WTC11 (cell line): Measurements from ENCODE around the gene SOD2. TPM values are rescaled to one million over a fixed set of nuclear protein-coding genes. Genes with fewer than 3 reads are reported as not detected.

Source experiments
- ATAC-seq: fragments of 200-7000 bp; cut with Tn5 transposase; 2 replicates; pipeline ENCODE4 v1.10.0; 2021; ENCODE audit warnings: mild to moderate bottlenecking, moderate library complexity
- CTCF ChIA-PET: fragments of 300-600 bp; sonication (Branson Sonifier 250); formaldehyde crosslinking; loops from one replicate; lab custom pipeline; 2021; ENCODE audit warnings: antibody characterized with exemption; lab: Charles Lee
- POLR2A ChIA-PET: fragments of 350-600 bp; sonication (Branson Sonifier 250); formaldehyde crosslinking; loops from one replicate; lab custom pipeline; 2021; ENCODE audit warnings: antibody characterized with exemption; lab: Charles Lee
- DNase-seq: peaks from one replicate; pipeline ENCODE4 v3.0.0; 2021; ENCODE audit warnings: low spot score
- H3K27ac Mint-ChIP-seq: 2 replicates; pipeline ENCODE4 v1.8.0; 2021; ENCODE audit warnings: mixed read lengths
- H3K27me3 Mint-ChIP-seq: 2 replicates; pipeline ENCODE4 v1.8.0; 2021; ENCODE audit warnings: low read depth, mild to moderate bottlenecking, moderate library complexity, mixed read lengths
- H3K36me3 Mint-ChIP-seq: 2 replicates; pipeline ENCODE4 v1.8.0; 2021; ENCODE audit warnings: mixed read lengths
- H3K4me1 Mint-ChIP-seq: 2 replicates; pipeline ENCODE4 v1.8.0; 2022; ENCODE audit warnings: mixed read lengths
- H3K4me3 Mint-ChIP-seq: 2 replicates; pipeline ENCODE4 v1.8.0; 2021; ENCODE audit warnings: mild to moderate bottlenecking, moderate library complexity, mixed read lengths
- H3K9me3 Mint-ChIP-seq: 2 replicates; pipeline ENCODE4 v1.8.0; 2021; ENCODE audit warnings: mixed read lengths
- CBFB ChIP-seq: sonication (generic); formaldehyde crosslinking; IDR thresholded peaks from 2 replicates; pipeline ENCODE4 v1.8.1; 2022; ENCODE audit warnings: mild to moderate bottlenecking, low read depth, missing genetic modification reagents
- EMX1 ChIP-seq: fragments of 250-450 bp; sonication (Bioruptor Pico); IDR thresholded peaks from 2 replicates; pipeline ENCODE4 v1.8.0; 2021; ENCODE audit warnings: mild to moderate bottlenecking
- JAZF1 ChIP-seq: fragments of 250-450 bp; sonication (Bioruptor Pico); IDR thresholded peaks from 2 replicates; pipeline ENCODE4 v1.9.0; 2021; ENCODE audit warnings: moderate library complexity, mild to moderate bottlenecking, inconsistent platforms
- NFYB ChIP-seq: sonication (generic); formaldehyde crosslinking; conservative IDR thresholded peaks from 2 replicates; pipeline ENCODE4 v1.8.0; 2022; ENCODE audit warnings: low read depth, missing genetic modification reagents
- OVOL2 ChIP-seq: fragments of 250-450 bp; sonication (Bioruptor Pico); IDR thresholded peaks from 2 replicates; pipeline ENCODE4 v1.9.0; 2021; ENCODE audit warnings: mild to moderate bottlenecking, borderline replicate concordance
- SOX15 ChIP-seq: fragments of 250-450 bp; sonication (Bioruptor Pico); IDR thresholded peaks from 2 replicates; pipeline ENCODE4 v1.9.0; 2021; ENCODE audit warnings: mild to moderate bottlenecking
- TP53 ChIP-seq: sonication (generic); formaldehyde crosslinking; IDR thresholded peaks from 2 replicates; pipeline ENCODE4 v1.8.1; 2023; ENCODE audit warnings: mild to moderate bottlenecking, missing genetic modification reagents
- ZNF219 ChIP-seq: sonication (generic); formaldehyde crosslinking; IDR thresholded peaks from 2 replicates; pipeline ENCODE4 v1.8.0; 2023; ENCODE audit warnings: missing genetic modification reagents, mild to moderate bottlenecking, borderline replicate concordance
- total RNA-seq: library from RNA; stranded (reverse); gene quantifications from 3 replicates; pipeline ENCODE4 v1.2.3, GENCODE V29; 2021
- TF ChIP-seq, protein P1 (sequence below): sonication (generic); formaldehyde crosslinking; IDR thresholded peaks from 2 replicates; pipeline ENCODE4 v1.8.0; 2022; ENCODE audit warnings: mild to moderate bottlenecking, missing genetic modification reagents
- TF ChIP-seq, protein P2 (sequence below): sonication (generic); formaldehyde crosslinking; IDR thresholded peaks from 2 replicates; pipeline ENCODE4 v1.8.1; 2022; ENCODE audit warnings: low read depth, missing genetic modification reagents, borderline replicate concordance
- TF ChIP-seq, protein P3 (sequence below): sonication (generic); formaldehyde crosslinking; IDR thresholded peaks from 2 replicates; pipeline ENCODE4 v1.8.0; 2022; ENCODE audit warnings: missing genetic modification reagents
- TF ChIP-seq, protein P4 (sequence below): sonication (generic); formaldehyde crosslinking; IDR thresholded peaks from 2 replicates; pipeline ENCODE4 v1.8.1; 2023; ENCODE audit warnings: mild to moderate bottlenecking, missing genetic modification reagents, moderate library complexity
- TF ChIP-seq, protein P5 (sequence below): sonication (generic); formaldehyde crosslinking; IDR thresholded peaks from 2 replicates; pipeline ENCODE4 v1.8.1; 2022; ENCODE audit warnings: mild to moderate bottlenecking, moderate library complexity, missing genetic modification reagents
- TF ChIP-seq, protein P6 (sequence below): fragments of 200-600 bp; IDR thresholded peaks from 2 replicates; pipeline ENCODE4 v1.8.0; 2022; ENCODE audit warnings: antibody characterized with exemption
- TF ChIP-seq, protein P7 (sequence below): sonication (generic); formaldehyde crosslinking; IDR thresholded peaks from 2 replicates; pipeline ENCODE4 v1.8.1; 2022; ENCODE audit warnings: mild to moderate bottlenecking, missing genetic modification reagents, moderate library complexity, borderline replicate concordance

SOD2 gene
- total RNA-seq, 1 experiment from 2014 or later: 82.6 TPM

DNA sequence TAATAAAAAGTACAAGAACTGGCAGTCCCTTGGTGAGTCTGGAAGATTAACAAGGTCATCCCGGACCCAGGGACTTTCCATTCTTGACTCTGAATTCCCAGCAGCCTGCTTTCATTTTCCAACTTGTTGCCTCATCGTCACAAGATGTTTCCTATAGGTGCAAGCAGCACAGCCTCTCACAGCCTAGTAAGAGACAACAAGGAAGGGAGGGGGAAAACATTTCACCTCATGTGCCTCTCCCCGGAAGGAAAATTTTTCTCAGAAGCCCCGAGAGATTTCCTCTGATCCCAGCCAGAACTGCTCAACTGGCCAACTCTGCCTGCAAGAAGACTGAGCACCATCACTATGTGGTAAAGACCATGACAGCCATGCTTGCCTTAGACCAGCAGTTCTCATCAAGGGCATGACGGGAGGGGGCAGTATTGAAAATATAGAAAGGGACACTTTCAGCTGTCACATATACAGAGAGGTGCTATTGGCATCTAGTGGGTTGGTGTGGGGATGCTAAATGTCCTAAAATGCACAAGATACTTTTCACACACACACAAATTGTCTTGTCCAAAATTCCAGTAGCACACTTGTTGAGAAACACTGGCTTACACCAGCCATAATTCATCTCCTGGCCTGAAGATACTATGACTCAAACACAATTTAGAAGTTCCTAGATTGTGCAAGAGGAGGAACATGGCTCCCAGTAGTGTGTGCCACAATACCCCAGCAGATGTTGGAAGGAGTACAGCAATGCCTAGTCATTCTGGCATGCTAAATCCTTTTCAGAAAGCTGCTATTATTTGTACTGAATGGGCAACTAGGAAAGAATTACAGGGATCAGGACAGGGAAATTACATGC, 23.4 kb upstream of the SOD2 start (continued):
- TF ChIP-seq, protein P1, sequence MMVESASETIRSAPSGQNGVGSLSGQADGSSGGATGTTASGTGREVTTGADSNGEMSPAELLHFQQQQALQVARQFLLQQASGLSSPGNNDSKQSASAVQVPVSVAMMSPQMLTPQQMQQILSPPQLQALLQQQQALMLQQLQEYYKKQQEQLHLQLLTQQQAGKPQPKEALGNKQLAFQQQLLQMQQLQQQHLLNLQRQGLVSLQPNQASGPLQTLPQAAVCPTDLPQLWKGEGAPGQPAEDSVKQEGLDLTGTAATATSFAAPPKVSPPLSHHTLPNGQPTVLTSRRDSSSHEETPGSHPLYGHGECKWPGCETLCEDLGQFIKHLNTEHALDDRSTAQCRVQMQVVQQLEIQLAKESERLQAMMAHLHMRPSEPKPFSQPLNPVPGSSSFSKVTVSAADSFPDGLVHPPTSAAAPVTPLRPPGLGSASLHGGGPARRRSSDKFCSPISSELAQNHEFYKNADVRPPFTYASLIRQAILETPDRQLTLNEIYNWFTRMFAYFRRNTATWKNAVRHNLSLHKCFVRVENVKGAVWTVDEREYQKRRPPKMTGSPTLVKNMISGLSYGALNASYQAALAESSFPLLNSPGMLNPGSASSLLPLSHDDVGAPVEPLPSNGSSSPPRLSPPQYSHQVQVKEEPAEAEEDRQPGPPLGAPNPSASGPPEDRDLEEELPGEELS (CRISPR knock-in tag): no peak
- TF ChIP-seq, protein P2, sequence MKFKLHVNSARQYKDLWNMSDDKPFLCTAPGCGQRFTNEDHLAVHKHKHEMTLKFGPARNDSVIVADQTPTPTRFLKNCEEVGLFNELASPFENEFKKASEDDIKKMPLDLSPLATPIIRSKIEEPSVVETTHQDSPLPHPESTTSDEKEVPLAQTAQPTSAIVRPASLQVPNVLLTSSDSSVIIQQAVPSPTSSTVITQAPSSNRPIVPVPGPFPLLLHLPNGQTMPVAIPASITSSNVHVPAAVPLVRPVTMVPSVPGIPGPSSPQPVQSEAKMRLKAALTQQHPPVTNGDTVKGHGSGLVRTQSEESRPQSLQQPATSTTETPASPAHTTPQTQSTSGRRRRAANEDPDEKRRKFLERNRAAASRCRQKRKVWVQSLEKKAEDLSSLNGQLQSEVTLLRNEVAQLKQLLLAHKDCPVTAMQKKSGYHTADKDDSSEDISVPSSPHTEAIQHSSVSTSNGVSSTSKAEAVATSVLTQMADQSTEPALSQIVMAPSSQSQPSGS (CRISPR knock-in tag): no peak
- TF ChIP-seq SOX15 (CRISPR knock-in tag): no peak
- TF ChIP-seq, protein P3, sequence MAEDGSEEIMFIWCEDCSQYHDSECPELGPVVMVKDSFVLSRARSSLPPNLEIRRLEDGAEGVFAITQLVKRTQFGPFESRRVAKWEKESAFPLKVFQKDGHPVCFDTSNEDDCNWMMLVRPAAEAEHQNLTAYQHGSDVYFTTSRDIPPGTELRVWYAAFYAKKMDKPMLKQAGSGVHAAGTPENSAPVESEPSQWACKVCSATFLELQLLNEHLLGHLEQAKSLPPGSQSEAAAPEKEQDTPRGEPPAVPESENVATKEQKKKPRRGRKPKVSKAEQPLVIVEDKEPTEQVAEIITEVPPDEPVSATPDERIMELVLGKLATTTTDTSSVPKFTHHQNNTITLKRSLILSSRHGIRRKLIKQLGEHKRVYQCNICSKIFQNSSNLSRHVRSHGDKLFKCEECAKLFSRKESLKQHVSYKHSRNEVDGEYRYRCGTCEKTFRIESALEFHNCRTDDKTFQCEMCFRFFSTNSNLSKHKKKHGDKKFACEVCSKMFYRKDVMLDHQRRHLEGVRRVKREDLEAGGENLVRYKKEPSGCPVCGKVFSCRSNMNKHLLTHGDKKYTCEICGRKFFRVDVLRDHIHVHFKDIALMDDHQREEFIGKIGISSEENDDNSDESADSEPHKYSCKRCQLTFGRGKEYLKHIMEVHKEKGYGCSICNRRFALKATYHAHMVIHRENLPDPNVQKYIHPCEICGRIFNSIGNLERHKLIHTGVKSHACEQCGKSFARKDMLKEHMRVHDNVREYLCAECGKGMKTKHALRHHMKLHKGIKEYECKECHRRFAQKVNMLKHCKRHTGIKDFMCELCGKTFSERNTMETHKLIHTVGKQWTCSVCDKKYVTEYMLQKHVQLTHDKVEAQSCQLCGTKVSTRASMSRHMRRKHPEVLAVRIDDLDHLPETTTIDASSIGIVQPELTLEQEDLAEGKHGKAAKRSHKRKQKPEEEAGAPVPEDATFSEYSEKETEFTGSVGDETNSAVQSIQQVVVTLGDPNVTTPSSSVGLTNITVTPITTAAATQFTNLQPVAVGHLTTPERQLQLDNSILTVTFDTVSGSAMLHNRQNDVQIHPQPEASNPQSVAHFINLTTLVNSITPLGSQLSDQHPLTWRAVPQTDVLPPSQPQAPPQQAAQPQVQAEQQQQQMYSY (CRISPR knock-in tag): no peak
- TF ChIP-seq, all 79 proteins: peak for 0

DNA sequence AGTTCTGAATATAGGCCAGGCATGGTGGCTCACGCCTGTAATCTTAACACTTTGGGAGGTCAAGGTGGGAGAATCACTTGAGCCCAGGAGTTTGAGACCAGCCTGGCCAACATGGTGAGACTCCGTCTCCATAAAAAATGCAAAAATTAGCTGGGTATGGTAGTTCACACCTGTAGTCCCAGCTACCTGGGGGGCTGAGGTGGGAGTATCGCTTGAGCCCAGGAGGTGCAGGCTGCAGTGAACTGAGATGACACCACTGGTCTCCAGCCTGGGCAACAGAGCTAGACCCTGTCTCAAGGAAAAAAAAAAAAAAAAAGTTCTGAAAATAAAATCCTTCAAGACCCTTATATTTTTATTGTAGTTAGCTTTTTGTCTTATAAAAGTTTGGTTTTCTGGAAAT, 22.6 kb upstream of the SOD2 start:
- Mint-ChIP-seq H3K4me3 (no peak overlapping the region), H3K4me1 (0 out of 2 replicates have a peak, but pooled peaks cover 3% of the 10 kb centered on the region), H3K9me3 (no peaks in the 10 kb centered on the region), H3K36me3 (no peaks in the 10 kb centered on the region), H3K27me3 (no peaks in the 10 kb centered on the region), H3K27ac (no peak overlapping the region)
- POLR2A ChIA-PET: no interaction called here
- ATAC-seq: no peak
- DNase-seq: no peak
- CTCF ChIA-PET: no interaction called here
- TF ChIP-seq JAZF1 (no peak), ZNF219 (CRISPR knock-in tag) (no peak), CBFB (no peak), EMX1 (CRISPR knock-in tag) (no peak), NFYB (CRISPR knock-in tag) (no peak), OVOL2 (CRISPR knock-in tag) (no peak), TP53 (CRISPR knock-in tag) (no peak)
- TF ChIP-seq, protein P4, sequence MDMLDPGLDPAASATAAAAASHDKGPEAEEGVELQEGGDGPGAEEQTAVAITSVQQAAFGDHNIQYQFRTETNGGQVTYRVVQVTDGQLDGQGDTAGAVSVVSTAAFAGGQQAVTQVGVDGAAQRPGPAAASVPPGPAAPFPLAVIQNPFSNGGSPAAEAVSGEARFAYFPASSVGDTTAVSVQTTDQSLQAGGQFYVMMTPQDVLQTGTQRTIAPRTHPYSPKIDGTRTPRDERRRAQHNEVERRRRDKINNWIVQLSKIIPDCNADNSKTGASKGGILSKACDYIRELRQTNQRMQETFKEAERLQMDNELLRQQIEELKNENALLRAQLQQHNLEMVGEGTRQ: no peak
- TF ChIP-seq, protein P1 (CRISPR knock-in tag): no peak
- TF ChIP-seq, protein P5, sequence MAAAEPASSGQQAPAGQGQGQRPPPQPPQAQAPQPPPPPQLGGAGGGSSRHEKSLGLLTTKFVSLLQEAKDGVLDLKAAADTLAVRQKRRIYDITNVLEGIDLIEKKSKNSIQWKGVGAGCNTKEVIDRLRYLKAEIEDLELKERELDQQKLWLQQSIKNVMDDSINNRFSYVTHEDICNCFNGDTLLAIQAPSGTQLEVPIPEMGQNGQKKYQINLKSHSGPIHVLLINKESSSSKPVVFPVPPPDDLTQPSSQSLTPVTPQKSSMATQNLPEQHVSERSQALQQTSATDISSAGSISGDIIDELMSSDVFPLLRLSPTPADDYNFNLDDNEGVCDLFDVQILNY (CRISPR knock-in tag): no peak
- TF ChIP-seq, protein P6, sequence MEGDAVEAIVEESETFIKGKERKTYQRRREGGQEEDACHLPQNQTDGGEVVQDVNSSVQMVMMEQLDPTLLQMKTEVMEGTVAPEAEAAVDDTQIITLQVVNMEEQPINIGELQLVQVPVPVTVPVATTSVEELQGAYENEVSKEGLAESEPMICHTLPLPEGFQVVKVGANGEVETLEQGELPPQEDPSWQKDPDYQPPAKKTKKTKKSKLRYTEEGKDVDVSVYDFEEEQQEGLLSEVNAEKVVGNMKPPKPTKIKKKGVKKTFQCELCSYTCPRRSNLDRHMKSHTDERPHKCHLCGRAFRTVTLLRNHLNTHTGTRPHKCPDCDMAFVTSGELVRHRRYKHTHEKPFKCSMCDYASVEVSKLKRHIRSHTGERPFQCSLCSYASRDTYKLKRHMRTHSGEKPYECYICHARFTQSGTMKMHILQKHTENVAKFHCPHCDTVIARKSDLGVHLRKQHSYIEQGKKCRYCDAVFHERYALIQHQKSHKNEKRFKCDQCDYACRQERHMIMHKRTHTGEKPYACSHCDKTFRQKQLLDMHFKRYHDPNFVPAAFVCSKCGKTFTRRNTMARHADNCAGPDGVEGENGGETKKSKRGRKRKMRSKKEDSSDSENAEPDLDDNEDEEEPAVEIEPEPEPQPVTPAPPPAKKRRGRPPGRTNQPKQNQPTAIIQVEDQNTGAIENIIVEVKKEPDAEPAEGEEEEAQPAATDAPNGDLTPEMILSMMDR: no peak
- TF ChIP-seq, protein P7, sequence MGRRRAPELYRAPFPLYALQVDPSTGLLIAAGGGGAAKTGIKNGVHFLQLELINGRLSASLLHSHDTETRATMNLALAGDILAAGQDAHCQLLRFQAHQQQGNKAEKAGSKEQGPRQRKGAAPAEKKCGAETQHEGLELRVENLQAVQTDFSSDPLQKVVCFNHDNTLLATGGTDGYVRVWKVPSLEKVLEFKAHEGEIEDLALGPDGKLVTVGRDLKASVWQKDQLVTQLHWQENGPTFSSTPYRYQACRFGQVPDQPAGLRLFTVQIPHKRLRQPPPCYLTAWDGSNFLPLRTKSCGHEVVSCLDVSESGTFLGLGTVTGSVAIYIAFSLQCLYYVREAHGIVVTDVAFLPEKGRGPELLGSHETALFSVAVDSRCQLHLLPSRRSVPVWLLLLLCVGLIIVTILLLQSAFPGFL (CRISPR knock-in tag): no peak
- TF ChIP-seq, protein P2 (CRISPR knock-in tag): no peak
